ENCODE measurements around the gene SNX30. TPM values are rescaled to one million over a fixed set of nuclear protein-coding genes. Genes with fewer than 3 reads are reported as not detected.
A peak's percentile ranks its signal among the peaks of the same experiment; 100 is the strongest.

Gene SNX30
- total RNA-seq, 4 donors from 2014 or later = 18.2 to 46.4 (median 26.2) TPM

GRCh38 chr9:112726428-112726827, 24.1 kb upstream of the SNX30 start:
- Histone ChIP-seq H3K9me3 (no peaks in the 10 kb centered on the region), H3K27me3 (no peaks in the 10 kb centered on the region), H3K36me3 (no peaks in the 10 kb centered on the region), H3K4me3 (no peak overlapping the region), H3K4me1 (peaks cover 0 to under 1% (median 0%) of the 10 kb centered on the region in 4 donors), H3K27ac (no peak overlapping the region)
- no peak for DNase-seq
- TF ChIP-seq POLR2A (IDR thresholded peaks at IDR 0.05) (no peak), CTCF (IDR thresholded peaks at IDR 0.05) (no peak)

GRCh38 chr9:112728401-112728800, 22.2 kb upstream of the SNX30 start:
- DNase-seq = no peak

GRCh38 chr9:112731971-112732370, 18.6 kb upstream of the SNX30 start:
- Histone ChIP-seq H3K36me3 (no peaks in the 10 kb centered on the region), H3K9me3 (no peaks in the 10 kb centered on the region), H3K27ac (peak overlapping the region in 1 of 4 donors; percentile 51), H3K4me1 (peaks cover 0 to 5% (median under 1%) of the 10 kb centered on the region in 4 donors), H3K27me3 (no peaks in the 10 kb centered on the region), H3K4me3 (peak overlapping the region in 1 of 4 donors; percentile 15)
- DNase-seq = peak in 1 of 3 donors; percentile 74
- TF ChIP-seq CTCF (IDR thresholded peaks at IDR 0.05) (no peak), POLR2A (IDR thresholded peaks at IDR 0.05) (no peak)

More at GRCh38 chr9:112728401-112728800, 22.2 kb upstream of the SNX30 start:
- Histone ChIP-seq H3K27ac (no peak overlapping the region), H3K36me3 (no peaks in the 10 kb centered on the region), H3K4me3 (no peak overlapping the region), H3K9me3 (no peaks in the 10 kb centered on the region), H3K4me1 (peaks cover 0 to 5% (median 0%) of the 10 kb centered on the region in 4 donors), H3K27me3 (no peaks in the 10 kb centered on the region)
- no peak for TF ChIP-seq POLR2A (IDR thresholded peaks at IDR 0.05)
- no peak for TF ChIP-seq CTCF (IDR thresholded peaks at IDR 0.05)

- Histone ChIP-seq H3K27ac (no peak overlapping the region), H3K36me3 (no peaks in the 10 kb centered on the region), H3K4me3 (no peak overlapping the region), H3K9me3 (no peaks in the 10 kb centered on the region), H3K4me1 (peaks cover 0 to 9% (median 2%) of the 10 kb centered on the region in 4 donors), H3K27me3 (no peaks in the 10 kb centered on the region)
- no peak for TF ChIP-seq CTCF (IDR thresholded peaks at IDR 0.05)
- DNase-seq = no peak
Measured at GRCh38 chr9:112734892-112735291, 15.7 kb upstream of the SNX30 start.

DNA sequence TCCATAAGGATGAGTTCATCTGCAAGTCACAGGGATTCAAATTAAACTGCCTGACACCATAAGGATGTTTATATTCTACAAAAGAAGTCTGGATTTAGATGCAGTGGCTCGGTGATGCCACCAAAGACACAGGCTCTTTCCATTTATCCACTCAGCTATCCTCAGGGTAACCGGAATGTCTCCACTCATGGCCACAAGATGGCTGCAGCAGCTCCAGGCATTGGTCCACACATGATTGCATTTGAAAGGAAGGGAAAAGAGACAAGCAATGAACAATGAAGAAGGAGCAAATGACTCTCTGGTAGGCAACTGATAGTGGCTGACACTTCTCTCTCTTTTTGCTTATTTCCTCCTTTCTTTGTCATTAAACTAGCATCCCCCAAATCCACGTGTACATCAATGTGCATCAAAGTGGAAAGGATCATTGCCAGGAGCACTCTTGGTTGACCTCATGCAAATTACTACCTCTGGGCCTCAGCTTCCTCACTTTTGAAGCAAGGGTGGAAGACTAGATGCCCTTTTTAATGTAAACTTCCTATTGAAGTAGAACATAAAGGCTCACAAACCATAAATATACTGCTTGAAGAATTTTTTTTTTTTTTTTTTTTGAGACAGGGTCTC, 7.2 kb upstream of the SNX30 start:
- Histone ChIP-seq H3K9me3 (no peaks in the 10 kb centered on the region), H3K27me3 (no peaks in the 10 kb centered on the region), H3K4me1 (peaks cover 0 to under 1% (median 0%) of the 10 kb centered on the region in 4 donors), H3K4me3 (no peak overlapping the region), H3K27ac (no peak overlapping the region), H3K36me3 (no peaks in the 10 kb centered on the region)
- TF ChIP-seq POLR2A (IDR thresholded peaks at IDR 0.05) (no peak), CTCF (IDR thresholded peaks at IDR 0.05) (peak in 3 of 6 experiments; percentile 13 to 30 (median 24))
- peak in 1 of 3 donors; percentile 61 for DNase-seq

All from Peyer's patch (tissue), 4 donors.